CD4-positive, alpha-beta T cell treated with Interleukin-15 for 1 hour (primary cell): Measurements from ENCODE around the gene ZBTB21.

Experiments
- DNase-seq: peaks from one replicate; pipeline ENCODE4 v3.0.0-alpha.2; 2020

The ZBTB21 gene

DNA sequence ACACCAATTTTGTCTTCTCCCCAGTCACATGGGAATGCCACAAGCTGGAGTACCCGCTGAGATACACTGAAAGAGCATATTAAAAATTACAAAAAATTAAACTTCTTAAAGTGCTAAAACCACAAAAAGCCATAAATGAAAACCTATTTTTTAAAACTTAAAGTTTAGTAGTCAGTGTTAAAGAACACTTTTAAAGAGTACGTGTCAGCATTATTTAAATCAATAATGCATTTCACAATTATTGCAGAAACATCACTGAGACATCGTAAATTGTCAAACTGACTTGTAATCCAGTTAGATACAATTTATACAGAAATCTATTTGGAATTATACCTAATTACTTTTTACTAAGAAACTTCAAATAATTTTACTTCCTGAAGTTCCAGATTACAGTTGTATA, 22.9 kb downstream of the ZBTB21 start:
- no peak for DNase-seq

DNA sequence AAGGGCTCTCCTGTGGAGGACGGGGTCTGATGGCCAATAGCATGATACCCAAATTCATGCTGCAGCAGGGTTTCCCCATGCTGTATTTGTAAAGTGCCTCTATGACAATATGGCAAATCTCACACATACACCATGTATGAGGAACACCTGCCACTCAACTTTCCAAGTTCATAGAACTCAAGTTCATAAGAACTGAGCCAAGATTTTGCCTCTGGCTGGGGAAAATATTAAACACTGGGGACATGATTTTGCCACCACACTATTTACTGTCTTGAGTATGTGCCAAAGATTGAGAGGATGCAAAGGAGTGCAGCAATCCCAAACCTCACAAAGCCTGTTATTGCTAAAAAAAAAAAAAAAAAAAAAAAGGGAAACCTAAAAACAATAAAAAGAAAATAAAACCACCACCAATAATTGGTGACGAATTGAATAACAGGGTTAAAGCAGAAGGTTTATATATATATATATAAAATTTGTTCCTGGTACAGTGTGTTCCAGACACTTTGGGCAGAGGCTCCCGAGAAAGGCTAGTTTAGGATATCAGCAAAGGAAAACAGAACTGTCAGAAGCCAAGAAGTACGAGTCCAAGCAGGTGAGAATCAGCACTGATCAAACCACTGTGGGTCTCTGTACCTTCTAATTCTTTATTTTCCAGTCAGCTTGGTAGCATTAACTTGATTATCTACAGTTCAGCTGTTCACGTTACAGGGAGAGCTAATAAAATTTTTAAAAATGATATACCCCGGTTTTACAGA, 24.3 kb downstream of the ZBTB21 start:
- DNase-seq = no peak

DNA sequence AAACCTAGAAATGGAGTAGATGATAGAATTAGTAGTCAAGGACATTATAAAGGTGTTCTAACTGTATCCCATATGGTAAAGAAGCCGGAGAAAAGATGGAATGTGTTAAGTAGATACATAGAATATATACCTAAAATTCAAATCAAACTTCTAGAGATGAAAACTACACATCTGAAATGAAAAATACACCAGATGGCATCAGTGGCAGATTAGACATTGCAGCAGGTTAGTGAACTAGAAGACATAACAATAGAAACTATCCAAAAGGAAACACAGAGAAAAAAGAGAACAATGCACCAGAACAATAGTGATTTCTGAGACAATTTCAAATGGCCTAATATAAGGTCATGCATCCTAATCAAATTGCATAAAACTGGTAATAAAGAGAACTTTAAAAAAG, 26.9 kb downstream of the ZBTB21 start:
- DNase-seq = no peak

DNA sequence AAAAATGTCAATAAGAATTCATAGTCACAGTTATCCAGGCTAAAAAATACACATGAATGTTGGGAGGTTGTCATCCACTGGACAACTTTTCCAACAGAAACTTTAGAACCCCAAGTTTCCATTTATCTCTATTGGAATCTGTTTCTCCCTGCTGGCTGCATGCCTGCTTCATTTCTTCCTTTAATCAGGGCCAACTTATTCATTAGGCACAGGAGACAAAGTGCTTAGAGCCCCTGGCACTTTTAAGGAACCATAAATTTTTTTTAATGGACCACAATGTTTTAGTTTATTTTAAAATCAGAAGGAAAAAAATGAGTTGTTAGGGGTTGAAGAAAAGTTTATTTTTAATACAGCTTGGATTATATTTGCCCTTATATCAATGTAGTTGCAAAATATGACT, 29.6 kb downstream of the ZBTB21 start:
- no peak for DNase-seq

DNA sequence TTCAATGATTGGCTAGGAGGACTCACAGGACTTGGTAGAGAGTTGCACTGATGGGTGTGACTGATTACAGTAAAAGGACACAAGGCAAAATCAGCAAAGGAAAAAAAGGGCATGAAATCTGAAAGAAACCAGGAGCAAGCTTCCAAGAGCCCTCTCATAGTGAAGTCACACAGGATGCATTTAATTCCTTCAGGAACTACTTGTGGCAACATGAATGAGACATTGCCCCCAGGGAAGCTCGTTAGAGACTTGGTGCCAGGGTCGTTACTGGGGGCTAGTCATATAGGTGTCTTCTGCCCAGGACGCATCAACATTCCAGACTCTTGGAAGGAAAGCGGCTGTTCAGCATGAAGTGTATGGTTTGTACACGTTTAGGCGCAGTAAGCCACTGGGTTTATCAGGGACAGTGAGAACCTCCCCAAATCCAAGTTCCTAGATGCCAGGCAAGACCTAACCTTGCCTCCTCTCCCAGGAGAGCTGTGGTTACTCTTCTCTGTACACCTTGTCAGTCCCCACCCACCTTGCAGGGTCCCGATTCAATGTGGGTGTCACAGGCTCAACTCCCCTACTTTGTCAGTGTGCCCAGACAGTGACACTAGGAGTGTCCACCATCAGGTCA, 30.3 kb downstream of the ZBTB21 start:
- DNase-seq = no peak

DNA sequence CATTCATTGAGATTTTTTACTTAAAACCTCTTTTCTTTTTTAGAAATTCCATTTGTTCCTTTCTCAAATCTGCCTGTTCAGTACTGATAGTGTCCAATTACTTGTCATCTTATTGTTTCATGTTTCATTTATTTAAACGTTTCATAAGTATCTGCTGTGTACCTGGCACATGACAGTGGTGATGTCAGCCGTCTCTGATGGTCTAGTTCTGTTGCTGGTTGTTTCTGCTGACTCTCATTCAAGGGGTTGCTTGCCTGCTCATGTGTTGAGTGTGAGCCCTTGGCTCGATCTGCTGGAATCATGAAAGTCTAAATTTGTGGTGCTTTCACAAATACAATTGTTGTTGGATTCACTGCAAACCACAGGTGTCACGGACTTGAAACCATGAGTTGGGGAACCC, 30.8 kb downstream of the ZBTB21 start:
- DNase-seq = no peak

DNA sequence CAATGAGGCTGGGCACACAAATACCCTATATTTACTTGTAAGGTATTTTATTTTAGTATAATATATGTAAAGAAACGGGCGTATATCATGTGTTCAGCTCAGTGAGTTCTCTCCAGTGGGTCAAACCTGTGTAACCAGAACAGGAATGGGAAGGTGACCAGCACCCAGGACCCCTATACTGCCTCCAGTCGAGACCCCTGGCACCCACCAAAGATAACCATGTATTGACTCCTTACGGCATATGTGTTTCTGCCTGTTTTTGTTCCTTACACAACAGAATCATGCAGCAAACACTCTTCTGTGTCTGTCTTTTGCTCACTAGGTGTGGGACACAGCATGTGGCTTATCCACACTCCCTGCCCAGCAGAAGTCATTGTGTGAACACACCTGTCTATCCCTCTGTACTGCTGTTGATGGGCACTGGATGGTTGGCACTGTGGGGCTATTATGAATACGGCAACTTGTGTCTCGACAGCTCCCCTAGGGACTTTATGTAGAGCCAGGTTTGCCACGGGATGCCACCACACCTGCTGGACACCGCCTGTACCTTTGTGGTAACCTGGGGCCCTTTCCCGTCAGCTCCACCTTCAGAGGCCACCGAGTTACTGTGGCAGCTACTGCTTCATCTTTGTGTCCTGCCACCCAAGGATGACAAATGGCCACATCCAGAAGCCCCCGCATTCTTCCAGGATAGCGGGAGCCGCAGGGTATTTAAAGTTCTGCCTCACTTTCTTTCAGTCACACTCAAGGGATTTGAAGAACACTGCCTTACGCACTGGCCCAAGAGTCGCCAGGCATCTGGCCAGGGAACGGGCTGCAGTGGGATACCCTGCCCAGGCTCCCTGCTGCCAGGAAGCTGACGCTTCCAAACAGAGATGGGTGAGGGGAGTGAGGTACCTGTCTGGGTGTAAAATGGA, 32.9 kb downstream of the ZBTB21 start:
- no peak for DNase-seq

DNA sequence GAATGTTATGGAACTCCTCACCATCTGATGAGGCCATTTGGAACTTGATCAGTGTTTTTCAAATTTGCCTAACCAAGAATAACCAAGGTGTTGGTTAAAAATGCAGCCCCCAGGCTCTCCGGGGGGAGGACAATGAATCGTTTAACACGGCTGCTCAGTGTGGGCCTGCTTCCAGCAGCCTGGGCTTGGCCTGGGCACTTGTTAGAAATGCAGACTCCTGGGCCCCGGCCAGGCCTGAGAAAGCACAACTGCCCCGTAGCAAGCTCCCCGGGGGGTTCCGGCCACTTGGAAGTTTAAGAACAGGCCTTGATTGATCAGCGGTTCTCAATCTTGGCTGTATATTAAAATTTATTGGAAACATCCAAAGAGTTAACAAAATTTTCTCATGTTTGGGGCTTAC, 33.5 kb downstream of the ZBTB21 start:
- DNase-seq = no peak

DNA sequence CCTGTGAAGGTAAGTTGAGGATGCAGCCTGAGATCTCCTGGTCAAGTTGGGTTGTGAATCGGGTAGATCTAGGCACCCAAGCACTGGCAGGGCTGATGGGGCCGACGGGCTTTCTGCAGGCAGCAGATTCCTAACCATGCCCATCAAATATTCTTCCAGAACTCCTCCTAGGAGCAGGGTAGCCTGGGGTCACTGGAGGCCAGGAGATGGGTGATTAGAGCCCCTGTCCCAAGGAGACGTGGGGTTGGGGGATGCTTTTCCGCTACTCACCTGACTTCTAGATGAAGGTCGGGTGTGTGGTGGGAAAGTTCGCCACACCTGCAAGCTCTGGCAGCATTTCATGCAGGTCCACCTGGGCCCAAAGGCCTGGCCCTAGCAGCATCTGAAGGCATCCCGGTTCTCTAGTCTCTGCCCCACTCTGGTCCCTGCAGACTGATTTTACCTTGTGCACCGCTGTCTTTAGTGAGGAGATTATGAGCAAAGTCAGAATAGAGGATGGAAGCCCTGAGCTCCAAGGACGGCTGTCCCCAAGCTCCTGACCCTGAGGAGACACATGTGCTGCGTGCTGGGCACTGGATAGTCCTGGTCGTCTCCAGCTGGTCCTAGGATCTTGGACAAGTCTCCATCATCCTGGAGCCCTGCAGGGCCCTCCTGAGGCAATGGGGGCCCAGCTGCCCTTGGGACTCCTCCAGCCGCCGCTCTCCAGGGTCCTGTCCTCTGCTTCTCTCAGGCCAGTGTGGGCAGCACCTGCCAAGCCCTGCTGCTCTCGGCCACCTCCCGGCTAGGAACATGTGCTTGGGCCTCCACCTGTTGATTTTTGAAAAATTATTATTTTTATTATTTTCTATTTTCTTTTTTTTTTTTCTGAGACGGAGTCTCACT, 34.5 kb downstream of the ZBTB21 start:
- no peak for DNase-seq

DNA sequence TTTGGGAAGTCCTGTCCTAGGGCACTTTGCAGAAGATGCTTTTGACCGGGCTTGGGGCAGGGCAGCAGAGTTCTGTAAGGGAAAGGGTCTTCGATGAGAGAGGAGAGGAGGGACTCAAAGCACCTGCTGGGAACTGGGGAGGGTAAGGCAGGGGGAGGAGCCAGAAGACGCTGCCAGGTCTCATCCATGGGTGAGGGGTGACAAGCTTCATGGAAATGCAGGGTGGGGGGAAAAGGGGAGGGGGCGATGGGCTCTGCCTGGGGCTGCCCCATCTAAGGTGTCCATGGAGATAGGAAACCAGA, 35.5 kb downstream of the ZBTB21 start:
- no peak for DNase-seq

DNA sequence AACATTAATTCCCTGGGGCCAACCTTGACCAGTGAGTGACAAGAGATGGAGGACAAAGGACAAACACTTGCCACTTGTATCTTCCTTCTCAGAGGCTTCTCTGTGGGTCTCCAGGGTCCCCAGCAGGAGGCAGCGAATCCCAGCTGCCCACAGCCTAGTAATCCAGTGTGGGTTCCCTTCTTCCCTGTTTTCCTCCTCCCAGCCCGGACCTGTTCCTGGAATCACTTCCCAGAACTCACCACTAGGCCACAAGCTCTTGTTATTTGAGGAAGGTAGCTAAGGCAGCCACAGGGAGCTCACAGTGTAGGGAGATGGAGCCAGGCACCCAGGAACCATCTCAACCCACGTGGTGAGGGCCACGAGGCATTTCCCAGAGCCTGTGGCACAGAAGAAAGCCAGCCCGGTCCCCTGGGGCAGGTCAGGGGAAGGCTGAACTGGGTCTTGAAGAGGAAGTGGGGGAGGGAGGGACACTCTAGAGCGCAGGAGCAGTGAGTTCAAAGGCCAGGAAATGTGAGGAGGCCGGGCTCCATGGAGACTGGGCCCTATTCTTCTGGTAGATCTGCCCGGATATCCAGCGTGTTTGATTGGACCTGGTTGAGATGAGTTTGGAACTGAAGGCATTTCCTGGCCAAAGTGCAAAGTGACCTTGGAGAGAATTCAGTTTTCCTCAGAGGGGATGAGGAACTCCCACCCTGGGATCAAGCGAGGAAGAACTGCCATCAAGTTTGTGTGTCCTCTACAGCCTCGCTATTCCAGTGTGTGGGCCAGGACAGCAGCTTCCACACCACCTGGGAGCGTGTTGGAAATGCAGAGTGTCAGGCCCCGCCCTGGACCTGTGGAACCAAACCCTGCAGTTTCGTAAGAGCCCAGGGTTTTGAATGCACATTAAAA, 36.1 kb downstream of the ZBTB21 start:
- DNase-seq = no peak

DNA sequence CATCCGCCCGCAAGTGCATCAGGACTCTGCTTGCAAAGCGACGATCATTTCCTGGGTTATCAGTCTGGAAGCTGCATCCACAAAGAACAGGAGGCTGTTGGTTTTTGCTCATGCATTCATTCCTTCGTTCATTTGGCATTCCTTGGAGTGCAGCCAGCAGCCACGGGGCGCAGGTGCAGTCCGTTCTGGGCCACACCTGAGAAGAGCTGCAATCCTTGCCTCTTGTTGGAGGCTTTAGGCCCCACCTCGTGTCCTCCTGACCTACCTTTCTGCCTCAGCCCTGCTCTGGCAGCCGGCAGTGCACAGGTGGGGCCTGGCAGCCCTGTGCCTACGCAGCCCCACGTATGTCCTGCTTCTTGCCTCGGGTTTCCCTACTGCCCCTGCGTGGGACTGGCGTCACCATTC, 36.7 kb downstream of the ZBTB21 start:
- DNase-seq = no peak

DNA sequence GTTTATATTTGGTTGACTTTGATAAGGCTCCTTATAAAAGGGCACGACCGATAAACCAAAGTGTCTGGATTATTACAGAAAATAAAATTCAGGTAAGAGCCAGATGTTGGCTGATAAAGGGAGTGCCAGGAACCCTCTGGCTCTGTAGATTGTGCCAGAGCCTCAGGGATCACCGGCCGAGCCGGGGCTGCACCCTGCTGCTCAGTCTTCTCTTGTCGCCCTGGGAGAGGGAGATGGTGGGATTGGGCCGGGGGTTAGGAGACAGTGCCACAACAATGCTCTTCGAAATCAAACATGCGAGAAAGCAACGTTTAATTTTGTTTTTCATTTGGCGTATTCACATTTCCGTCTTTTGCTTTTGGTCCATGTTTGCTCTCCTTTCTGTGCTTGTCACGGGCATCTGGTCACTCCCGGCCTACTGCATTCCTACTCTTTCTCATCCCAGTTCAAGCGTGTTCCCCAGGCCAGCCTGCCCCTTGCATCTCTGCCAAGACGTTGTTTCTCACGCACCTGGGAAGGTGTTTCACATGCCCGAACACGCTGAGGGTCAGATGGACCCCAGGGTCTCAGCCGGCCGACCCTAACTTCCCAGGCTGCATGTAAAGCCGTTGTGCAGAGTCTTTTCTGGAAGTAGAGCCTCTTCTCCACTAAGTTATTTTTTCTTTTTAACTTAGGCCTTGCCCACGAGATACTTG, 37.5 kb downstream of the ZBTB21 start:
- DNase-seq = no peak

DNA sequence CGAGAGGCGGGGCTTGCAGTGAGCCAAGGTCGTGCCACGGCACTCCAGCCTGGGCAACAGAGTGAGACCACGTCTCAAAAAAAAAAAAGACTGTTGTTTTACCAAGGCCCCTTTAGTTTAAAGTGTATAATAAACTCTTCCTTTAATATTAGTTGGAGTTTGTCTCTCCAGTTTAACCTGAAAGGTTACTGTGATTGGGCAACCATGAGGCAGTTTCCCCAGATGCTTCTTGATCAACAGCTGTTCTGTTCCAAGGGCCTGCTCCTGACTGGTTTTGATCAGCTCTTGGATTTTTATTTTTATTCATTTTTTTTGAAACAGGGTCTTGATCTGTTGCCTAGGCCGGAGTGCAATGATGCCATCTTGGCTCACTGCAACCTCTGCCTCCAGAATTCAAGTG, 38.3 kb downstream of the ZBTB21 start:
- DNase-seq = no peak

DNA sequence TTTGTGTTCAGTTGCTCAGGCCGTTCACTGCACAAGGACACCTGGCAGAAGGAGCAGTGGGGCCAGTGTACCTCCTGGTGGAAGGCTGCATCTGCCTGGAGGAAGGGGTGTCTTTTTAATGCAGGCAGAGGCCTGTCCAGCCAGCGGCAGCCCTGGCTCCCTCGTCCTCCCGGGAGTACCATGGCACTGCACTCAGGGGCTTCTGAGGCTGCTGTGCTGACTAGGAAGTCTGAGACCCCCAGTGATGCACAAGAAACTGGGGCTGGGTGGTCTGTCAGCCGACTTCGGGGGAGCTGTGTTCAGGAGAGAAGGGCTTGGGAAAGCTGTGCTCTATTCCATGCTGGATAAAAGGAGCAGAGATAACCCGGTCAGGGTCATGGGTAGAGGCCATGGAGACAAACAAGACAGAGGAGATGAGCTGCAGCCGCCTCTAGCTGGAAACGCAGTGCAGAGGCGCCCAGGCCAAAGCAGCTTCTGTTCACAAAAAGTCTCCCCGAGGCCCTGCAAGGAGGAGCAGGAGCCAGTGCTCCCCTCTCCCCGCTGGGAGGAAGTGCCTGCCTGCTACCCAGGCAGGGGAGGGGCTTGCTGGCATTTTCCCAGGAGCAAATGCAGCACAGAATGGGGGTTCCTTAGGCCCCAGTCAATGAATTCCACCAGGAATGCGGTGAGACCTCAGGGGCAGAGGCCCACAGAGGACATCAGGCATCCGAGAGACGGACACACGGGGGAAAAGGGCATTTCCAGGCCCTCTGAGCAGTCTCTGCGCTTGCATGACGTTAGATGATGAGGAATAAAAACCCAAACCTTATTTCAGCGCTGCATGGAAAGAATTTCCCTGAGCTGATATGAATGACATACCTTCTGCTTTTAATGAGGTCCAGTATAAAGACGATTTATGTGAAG, 39.2 kb downstream of the ZBTB21 start:
- no peak for DNase-seq

DNA sequence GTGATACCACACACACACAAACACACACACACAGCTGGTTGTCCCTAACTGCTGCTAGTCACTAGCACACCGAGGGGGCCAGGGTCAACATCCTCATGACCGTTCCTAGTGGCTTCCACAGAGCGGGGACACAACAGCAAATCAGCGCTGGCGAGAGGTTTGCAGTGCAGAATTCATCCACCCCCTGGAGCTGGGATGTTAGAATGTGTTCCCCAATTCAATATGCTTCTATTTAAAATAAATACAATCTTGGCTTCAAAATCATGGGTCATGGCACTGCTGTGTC, 40.1 kb downstream of the ZBTB21 start:
- DNase-seq = no peak

DNA sequence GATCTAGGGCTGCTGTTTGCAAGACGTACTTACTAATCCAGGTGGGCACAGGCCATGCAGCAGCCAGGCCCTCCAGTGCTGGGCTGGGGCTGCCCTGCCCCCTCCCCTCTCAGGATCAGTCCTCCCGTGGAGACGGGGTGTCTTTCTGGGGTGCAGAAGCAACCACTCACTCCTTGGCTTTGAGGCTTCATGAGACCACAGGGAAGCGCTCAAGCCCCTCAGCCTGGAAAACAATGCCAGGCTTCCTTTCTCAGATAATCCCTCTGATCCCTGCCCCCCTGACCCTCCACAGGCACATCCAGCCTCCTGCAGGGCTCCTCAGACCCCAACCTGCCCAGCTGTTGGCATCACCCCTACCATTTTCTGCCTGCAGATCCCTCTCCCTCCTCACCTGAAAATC, 42.5 kb downstream of the ZBTB21 start:
- no peak for DNase-seq

DNA sequence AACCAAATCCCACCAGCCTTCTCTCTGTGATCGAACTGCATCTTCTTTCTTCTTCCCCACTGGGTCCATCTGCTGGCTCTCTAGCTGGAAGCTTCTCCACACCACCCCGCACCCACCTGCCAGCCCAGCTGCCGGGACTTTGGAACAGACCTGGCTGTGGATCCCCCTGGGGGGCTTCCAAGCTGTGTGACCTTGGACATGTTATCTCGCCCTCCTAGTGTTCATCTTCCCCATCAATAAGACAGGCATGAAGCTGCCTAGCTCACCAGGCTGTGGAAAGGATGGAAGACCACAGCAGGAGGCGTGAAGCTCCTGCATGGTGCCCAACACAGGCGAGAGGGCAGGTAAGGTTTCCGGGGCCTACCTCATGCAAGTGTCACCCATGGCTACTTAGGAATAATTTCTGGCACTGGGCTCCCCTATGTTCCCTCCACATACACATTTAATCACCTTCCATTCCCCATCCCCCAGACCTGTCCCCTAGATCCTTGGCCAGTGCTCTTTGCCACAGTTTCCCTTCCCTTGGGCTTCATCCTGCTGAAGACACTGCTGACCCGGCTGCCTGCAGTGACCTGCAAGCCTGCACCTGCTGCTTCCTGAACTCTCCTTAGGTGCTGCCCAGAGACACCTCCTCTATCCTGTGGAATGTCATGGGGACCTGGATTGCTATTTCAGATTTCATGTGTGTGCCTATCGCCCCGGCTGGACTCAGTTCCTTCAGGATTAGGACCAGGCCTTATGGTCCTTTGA, 43.1 kb downstream of the ZBTB21 start:
- DNase-seq = no peak

DNA sequence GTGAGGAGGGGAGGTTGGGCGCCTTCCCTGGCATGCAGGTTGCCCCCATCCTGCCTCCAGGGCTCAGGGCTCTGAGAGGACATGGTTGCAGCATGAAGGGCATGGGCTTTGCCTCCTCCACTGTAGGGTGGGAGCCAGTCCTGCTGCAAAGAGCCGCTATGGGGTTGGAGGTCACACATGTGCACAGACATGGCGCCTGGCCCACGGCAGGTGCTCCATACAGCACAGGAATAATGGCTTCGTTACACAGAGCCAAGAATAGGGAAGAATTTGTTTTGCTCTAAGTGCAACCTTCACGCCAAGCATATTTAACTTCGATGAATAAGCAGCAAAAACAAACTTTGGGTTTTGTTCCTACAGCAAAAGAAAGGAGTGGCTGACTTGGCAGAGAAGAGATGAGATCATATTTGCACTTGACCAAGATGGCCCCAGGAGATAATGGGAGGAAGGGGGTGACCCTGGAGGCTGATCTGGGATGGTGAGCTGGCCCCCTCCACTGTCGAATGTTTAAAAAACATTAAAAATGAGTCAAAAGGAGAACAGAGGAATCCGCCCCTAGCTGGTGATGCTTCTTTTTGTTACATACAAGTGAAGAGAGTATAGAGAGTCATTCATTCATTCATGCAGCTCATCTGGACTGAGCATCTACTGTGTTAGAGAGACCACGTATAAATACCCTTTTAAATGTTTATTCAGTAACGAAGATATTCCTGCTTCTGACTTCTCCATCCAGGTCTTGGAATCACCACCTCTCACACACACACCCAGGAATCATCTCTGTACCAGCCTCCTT, 43.9 kb downstream of the ZBTB21 start:
- no peak for DNase-seq
